Endodermal cell (in vitro differentiated cells): ENCODE results near the gene MMP13. TPM values are rescaled to one million over a fixed set of nuclear protein-coding genes. Genes with fewer than 3 reads are reported as not detected.

Experiments
- DNase-seq: peaks from one replicate; pipeline ENCODE4 v3.0.0-alpha.2; 2017
- H3K27ac ChIP-seq: 2 replicates; pipeline ENCODE4 v1.5.1; 2013; ENCODE audit warnings: mild to moderate bottlenecking, low read depth, low read length, moderate library complexity
- H3K27me3 ChIP-seq: 2 replicates; pipeline ENCODE4 v1.6.1; 2013; ENCODE audit warnings: mild to moderate bottlenecking, low read length, moderate library complexity; ENCODE audit not compliant: insufficient read depth, control insufficient read depth, poor library complexity, severe bottlenecking
- H3K36me3 ChIP-seq: 2 replicates; pipeline ENCODE4 v1.7.0; 2013; ENCODE audit warnings: mild to moderate bottlenecking, low read length, moderate library complexity; ENCODE audit not compliant: control insufficient read depth, insufficient read depth
- H3K4me1 ChIP-seq: one replicate; pipeline ENCODE4 v1.7.0; 2013; ENCODE audit warnings: low read length; ENCODE audit not compliant: control insufficient read depth, insufficient read depth
- H3K4me3 ChIP-seq: 2 replicates; pipeline ENCODE4 v1.5.1; 2013; ENCODE audit warnings: mild to moderate bottlenecking, low read length, moderate library complexity
- H3K9ac ChIP-seq: 2 replicates; pipeline ENCODE4 v1.6.1; 2013; ENCODE audit warnings: mild to moderate bottlenecking, low read length, moderate library complexity; ENCODE audit not compliant: poor library complexity, severe bottlenecking; ENCODE audit errors: extremely low read depth
- H3K9me3 ChIP-seq: 2 replicates; pipeline ENCODE4 v1.6.1; 2013; ENCODE audit warnings: mild to moderate bottlenecking, low read length, moderate library complexity; ENCODE audit not compliant: control insufficient read depth
- H3K27ac Mint-ChIP-seq: 2 replicates; pipeline ENCODE4 v1.8.0; 2020; ENCODE audit warnings: mixed read lengths
- H3K27me3 Mint-ChIP-seq: 2 replicates; pipeline ENCODE4 v1.8.0; 2021; ENCODE audit warnings: mild to moderate bottlenecking, mixed read lengths; ENCODE audit not compliant: insufficient read depth
- H3K36me3 Mint-ChIP-seq: 2 replicates; pipeline ENCODE4 v1.8.0; 2020; ENCODE audit warnings: low read depth, mixed read lengths
- H3K4me1 Mint-ChIP-seq: 2 replicates; pipeline ENCODE4 v1.8.0; 2020; ENCODE audit warnings: mixed read lengths
- H3K4me3 Mint-ChIP-seq: 2 replicates; pipeline ENCODE4 v1.8.0; 2020; ENCODE audit warnings: mild to moderate bottlenecking, moderate library complexity, mixed read lengths
- H3K9me3 Mint-ChIP-seq: 2 replicates; pipeline ENCODE4 v1.8.0; 2020; ENCODE audit warnings: mild to moderate bottlenecking, mixed read lengths
- CTCF ChIP-seq: fragments of 200-600 bp; sonication (generic); conservative IDR thresholded peaks from 2 replicates; pipeline ENCODE4 v1.5.0; 2021; ENCODE audit warnings: antibody characterized with exemption, mild to moderate bottlenecking
- WGBS, 2 experiments: methylation state at CpG; one replicate each; pipeline versions ENCODE4 v1.1.5 to v1.1.7; 2013; ENCODE audit warnings: missing lambda C conversion rate in 2 of 2, mixed read lengths in 1 of 2; ENCODE audit not compliant: insufficient coverage in 1 of 2, insufficient read length in 1 of 2; 5-methylcytosine and 5-hydroxymethylcytosine counted together
- total RNA-seq, 2 donors: library from RNA; stranded (reverse); fragmentation: NEBNext Ultra II Directional in 1 of 2; extraction: Animal tissue kit (Norgen Biotek cat#: 25700) in 1 of 2; gene quantifications; 2 replicates in 1 of 2; 3 replicates in 1 of 2; pipeline ENCODE4 v1.2.1, GENCODE V29; 2021

MMP13 gene
- total RNA-seq, 2 donors from 2014 or later: not detected

DNA sequence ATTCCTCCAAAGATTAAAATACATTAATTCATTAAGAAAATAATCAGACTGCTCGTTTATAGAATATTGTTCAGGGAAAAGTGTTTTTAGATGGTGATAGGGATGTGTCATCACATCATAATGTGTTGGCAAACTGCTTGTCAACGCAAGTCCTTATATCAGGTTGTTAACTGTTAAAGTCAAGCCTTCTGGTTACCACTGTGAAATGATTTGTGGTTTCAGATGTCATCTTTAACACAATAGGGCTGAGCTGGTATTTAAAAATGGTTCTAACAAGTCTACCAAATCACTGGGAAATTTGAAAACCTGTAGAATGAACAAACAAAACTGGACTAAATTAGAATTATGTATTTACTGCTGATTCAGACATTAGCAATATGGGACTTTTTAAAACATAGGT, 2.4 kb upstream of the MMP13 start:
- Histone ChIP-seq H3K27ac (no peak overlapping the region), H3K27me3 (no peaks in the 10 kb centered on the region), H3K9ac (no peak overlapping the region), H3K4me1 (no peaks in the 10 kb centered on the region), H3K36me3 (no peaks in the 10 kb centered on the region), H3K4me3 (no peak overlapping the region), H3K9me3 (no peaks in the 10 kb centered on the region)
- DNase-seq: no peak
- no peak overlapping the region for H3K27ac Mint-ChIP-seq
- H3K9me3 Mint-ChIP-seq: no peaks in the 10 kb centered on the region
- H3K4me1 Mint-ChIP-seq: peaks cover 6% of the 10 kb centered on the region
- 90 to 100% methylated on average over 1 to 2 of the region's 2 CpGs for WGBS, 2 experiments
- H3K36me3 Mint-ChIP-seq: no peaks in the 10 kb centered on the region
- no peak for TF ChIP-seq CTCF
- H3K4me3 Mint-ChIP-seq: no peak overlapping the region
- H3K27me3 Mint-ChIP-seq: no peaks in the 10 kb centered on the region

GRCh38 chr11:102950622-102951081, 4.9 kb downstream of the MMP13 start:
- H3K4me3 ChIP-seq: no peak overlapping the region
- no peaks in the 10 kb centered on the region for H3K4me1 Mint-ChIP-seq
- H3K9me3 ChIP-seq: no peaks in the 10 kb centered on the region
- H3K27me3 ChIP-seq: no peaks in the 10 kb centered on the region
- H3K36me3 Mint-ChIP-seq: no peaks in the 10 kb centered on the region
- H3K27me3 Mint-ChIP-seq: no peaks in the 10 kb centered on the region
- H3K27ac ChIP-seq: no peak overlapping the region
- H3K9ac ChIP-seq: no peak overlapping the region
- no peak overlapping the region for H3K27ac Mint-ChIP-seq
- H3K9me3 Mint-ChIP-seq: no peaks in the 10 kb centered on the region
- DNase-seq: no peak
- no peak overlapping the region for H3K4me3 Mint-ChIP-seq
- no peaks in the 10 kb centered on the region for H3K4me1 ChIP-seq
- no peak for TF ChIP-seq CTCF
- no peaks in the 10 kb centered on the region for H3K36me3 ChIP-seq
- 87% methylated on average over 1 of the region's 2 CpGs; no CpG with 5 or more reads in 1 of the 2 experiments for WGBS, 2 experiments

DNA sequence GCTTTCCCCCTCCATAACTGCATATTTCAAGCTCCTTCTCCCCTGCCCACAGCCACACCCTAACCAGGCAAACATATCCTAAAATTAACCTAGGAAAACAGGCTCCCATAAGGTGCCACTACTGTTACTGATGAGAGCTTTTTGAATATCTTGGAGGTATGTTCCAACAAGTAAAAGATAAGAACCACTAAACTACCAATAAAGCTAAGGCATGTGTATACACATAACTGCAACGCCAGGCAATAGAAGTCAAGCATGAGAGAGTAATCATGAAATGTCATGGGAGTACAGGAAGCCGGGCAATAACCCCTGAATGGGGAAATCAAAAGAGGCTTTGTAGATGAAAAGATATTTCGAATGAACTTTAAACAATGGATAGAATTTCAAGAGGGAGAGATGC, 9.3 kb downstream of the MMP13 start:
- H3K36me3 Mint-ChIP-seq: no peaks in the 10 kb centered on the region
- DNase-seq: no peak
- no peak overlapping the region for H3K27ac Mint-ChIP-seq
- H3K9me3 Mint-ChIP-seq: no peaks in the 10 kb centered on the region
- TF ChIP-seq CTCF: no peak
- H3K4me1 Mint-ChIP-seq: no peaks in the 10 kb centered on the region
- Histone ChIP-seq H3K4me1 (no peaks in the 10 kb centered on the region), H3K9me3 (no peaks in the 10 kb centered on the region), H3K27ac (no peak overlapping the region), H3K27me3 (no peaks in the 10 kb centered on the region), H3K9ac (no peak overlapping the region), H3K36me3 (no peaks in the 10 kb centered on the region), H3K4me3 (no peak overlapping the region)
- H3K4me3 Mint-ChIP-seq: no peak overlapping the region
- WGBS, 2 experiments: 91 to 95% methylated on average over 3 of the region's 3 CpGs
- H3K27me3 Mint-ChIP-seq: no peaks in the 10 kb centered on the region
